ENCODE data around the gene POU6F2.

POU6F2 gene

GRCh38 chr7:39510864-39511354 is 533.2 kb downstream of the POU6F2 start:
- in situ Hi-C loops (cut with MboI; ENCODE audit: low pct_unique_long_range_greater_than_20kb, low sequenced_read_pairs, unreplicated experiment), result no loop called here
- no peak for DNase-seq (ENCODE audit: low spot score)
- TF ChIP-seq, protein P1, sequence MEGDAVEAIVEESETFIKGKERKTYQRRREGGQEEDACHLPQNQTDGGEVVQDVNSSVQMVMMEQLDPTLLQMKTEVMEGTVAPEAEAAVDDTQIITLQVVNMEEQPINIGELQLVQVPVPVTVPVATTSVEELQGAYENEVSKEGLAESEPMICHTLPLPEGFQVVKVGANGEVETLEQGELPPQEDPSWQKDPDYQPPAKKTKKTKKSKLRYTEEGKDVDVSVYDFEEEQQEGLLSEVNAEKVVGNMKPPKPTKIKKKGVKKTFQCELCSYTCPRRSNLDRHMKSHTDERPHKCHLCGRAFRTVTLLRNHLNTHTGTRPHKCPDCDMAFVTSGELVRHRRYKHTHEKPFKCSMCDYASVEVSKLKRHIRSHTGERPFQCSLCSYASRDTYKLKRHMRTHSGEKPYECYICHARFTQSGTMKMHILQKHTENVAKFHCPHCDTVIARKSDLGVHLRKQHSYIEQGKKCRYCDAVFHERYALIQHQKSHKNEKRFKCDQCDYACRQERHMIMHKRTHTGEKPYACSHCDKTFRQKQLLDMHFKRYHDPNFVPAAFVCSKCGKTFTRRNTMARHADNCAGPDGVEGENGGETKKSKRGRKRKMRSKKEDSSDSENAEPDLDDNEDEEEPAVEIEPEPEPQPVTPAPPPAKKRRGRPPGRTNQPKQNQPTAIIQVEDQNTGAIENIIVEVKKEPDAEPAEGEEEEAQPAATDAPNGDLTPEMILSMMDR (IDR thresholded peaks at IDR 0.05; ENCODE audit: extremely low read depth, insufficient read depth, missing control alignments), result no peak

DNA sequence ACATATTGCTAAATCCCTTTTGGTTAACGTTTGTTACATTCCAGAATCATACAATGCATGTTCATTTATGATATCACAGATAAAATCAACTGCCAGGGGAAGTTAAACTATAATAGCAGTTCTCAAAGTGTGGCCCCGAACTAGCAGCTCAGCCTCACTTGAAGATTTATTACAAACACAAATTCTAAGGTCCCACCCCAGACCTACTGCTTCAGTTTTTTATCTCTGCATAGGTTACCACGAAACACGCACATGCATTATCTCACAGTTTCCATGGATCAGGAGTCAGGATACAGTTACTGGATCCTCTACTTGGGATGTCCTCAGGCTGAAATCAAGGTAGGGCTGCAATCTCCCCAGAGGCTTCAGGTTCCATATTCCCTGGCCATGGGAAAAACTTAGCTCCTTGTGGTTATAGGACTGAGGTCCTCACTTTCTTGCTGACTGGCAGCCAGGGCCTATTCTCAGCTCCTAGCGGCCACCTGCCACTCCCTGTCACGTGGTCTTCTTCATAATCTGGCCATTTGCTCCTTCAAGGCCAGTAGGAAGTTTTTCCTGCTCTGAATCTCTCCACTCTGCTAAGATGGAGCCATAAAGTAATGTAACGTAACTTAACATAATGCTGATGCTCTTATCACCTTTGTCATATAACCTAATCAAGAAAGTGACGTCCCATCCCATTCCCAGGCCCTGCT is 538.0 kb downstream of the POU6F2 start:
- TF ChIP-seq, protein P1 (IDR thresholded peaks at IDR 0.05; ENCODE audit: extremely low read depth, insufficient read depth, missing control alignments), result no peak
- in situ Hi-C loops (cut with MboI; ENCODE audit: low pct_unique_long_range_greater_than_20kb, low sequenced_read_pairs, unreplicated experiment), result no loop called here
- no peak for DNase-seq (ENCODE audit: low spot score)

DNA sequence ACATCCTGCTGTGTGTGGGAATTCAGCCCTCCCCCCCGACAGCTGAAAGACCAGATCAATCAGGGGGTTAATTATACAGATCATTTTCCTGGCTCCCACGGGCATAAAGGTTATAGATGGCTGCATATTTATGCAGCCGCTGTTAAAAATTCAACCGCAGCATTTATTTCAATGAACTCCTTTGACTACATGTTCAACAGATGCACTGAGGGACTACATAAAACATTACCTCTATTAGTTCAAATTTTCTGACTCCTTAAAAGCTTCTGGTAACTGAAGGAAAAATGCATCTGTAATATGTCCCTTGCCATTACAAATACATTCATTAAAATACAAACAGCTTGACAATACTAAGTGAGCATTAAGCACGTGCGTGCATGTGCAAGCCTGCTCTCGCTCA is 538.8 kb downstream of the POU6F2 start:
- in situ Hi-C loops (cut with MboI; ENCODE audit: low pct_unique_long_range_greater_than_20kb, low sequenced_read_pairs, unreplicated experiment), result no loop called here
- TF ChIP-seq, protein P1 (IDR thresholded peaks at IDR 0.05; ENCODE audit: extremely low read depth, insufficient read depth, missing control alignments), result no peak
- no peak for DNase-seq (ENCODE audit: low spot score)

DNA sequence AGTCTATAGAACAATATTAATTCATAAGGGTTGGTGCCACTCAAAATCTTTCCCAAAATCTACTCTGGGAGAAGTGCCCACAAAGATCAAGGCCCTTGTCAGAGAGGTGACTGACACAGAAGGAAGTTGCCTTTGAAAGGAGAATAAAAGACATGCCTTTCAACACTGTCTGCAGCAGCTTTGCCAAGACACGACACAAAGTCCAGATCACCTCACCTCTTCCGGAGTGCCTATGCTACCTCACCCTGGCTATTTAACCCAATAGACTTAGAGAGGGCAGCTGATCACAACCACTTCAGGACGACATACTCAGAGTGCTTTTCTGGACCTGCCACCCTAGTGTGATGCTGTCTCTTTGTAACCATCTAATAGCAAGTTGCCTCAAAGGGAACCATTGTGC is 539.5 kb downstream of the POU6F2 start:
- in situ Hi-C loops (cut with MboI; ENCODE audit: low pct_unique_long_range_greater_than_20kb, low sequenced_read_pairs, unreplicated experiment), result no loop called here
- TF ChIP-seq, protein P1 (IDR thresholded peaks at IDR 0.05; ENCODE audit: extremely low read depth, insufficient read depth, missing control alignments), result no peak
- DNase-seq (ENCODE audit: low spot score), result no peak
